ENCODE results near the gene INO80B.
A peak's percentile ranks its signal among the peaks of the same experiment; 100 is the strongest.
"Not testable (repeated sequence)": the region's sequence is repeated elsewhere in the genome, so short reads cannot be mapped to it uniquely, and the experiment has no call there.

The INO80B gene

DNA sequence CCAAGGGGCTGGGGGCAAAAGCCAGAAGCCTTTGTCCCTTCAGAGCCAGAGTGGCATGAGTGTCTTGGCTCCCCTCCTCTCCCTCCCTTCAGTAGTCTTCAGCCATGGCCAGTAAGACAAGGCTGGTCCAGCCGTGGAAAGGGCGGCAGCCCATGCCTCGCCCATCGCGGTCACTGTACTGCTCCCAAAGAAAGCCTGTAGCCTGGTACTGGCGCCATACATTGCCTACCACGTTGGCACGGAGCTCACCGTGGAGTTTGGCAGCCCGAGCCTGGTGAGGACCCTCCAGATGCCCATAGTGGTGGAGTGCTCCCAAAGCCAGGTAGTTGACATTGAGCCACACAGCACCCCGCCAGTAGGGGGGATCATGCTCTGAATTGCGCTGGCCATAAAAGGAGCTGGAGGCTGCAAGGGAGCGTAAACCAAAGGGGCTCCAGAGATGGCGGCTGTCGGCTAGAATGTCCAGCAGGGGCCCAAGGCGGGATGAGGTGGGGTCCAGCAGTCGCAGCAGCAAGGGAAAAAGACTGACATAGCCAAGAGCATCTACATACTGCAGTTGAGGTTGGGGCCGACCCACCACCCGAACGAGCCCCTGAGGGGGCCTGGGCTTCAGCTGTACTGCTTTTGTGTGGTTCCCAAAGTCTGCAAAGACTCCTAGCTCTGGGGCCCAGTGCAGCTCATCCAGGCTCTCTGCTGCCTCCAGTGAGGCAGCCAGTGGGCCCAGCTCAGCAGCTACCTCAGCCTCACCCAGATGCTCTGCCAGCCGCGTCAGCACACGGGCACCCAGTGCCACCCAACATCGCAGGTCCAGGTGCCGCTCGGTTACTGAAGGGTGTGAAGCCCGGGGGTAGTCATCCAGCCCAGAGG, 6.5 kb downstream of the INO80B start:
- in situ Hi-C loops (cut with MboI; ENCODE audit: low sequenced_read_pairs, unreplicated experiment), result no loop called here
- TF ChIP-seq, protein P1, sequence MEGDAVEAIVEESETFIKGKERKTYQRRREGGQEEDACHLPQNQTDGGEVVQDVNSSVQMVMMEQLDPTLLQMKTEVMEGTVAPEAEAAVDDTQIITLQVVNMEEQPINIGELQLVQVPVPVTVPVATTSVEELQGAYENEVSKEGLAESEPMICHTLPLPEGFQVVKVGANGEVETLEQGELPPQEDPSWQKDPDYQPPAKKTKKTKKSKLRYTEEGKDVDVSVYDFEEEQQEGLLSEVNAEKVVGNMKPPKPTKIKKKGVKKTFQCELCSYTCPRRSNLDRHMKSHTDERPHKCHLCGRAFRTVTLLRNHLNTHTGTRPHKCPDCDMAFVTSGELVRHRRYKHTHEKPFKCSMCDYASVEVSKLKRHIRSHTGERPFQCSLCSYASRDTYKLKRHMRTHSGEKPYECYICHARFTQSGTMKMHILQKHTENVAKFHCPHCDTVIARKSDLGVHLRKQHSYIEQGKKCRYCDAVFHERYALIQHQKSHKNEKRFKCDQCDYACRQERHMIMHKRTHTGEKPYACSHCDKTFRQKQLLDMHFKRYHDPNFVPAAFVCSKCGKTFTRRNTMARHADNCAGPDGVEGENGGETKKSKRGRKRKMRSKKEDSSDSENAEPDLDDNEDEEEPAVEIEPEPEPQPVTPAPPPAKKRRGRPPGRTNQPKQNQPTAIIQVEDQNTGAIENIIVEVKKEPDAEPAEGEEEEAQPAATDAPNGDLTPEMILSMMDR (IDR thresholded peaks at IDR 0.05; ENCODE audit: borderline replicate concordance, control extremely low read depth, extremely low read depth, insufficient read depth, missing control alignments), result peak; percentile 14
- DNase-seq (ENCODE audit: low spot score), result no peak

DNA sequence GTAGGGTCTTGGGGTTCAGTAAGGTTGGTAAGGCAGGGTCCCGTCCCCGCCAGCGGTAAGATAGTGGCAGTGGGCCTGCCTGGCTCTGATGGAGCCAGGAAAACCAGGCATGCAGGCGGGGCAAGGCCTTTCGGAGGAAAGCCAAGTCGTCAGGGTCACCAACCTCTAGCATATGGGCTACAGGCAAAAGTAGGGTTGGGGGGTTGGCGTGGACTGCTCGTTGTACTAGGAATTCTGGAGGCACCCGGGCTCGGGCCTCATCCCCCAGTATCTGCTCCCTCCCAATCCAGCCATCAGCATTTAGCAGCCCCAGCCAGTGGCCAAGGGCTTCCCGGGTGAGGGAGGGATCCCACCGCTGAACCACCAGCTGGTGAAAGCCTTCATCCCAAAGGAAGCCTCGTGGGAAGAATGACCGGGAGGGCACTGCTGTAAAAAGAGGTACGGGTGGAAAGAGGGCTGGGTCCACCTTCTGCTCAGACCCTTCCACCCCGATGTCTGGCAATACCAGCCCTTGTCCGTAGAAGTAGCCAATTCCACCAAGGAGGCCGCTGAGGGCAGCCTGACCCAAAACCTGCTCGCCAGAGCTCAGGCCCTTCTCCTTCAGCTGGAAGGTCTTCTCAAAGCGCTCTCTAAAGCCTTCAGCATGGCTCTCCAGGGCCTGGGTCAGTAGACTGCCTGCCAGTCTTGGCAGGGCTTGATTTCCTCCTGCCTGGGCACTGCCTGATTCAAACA, 7.3 kb downstream of the INO80B start:
- in situ Hi-C loops (cut with MboI; ENCODE audit: low sequenced_read_pairs, unreplicated experiment), result no loop called here

DNA sequence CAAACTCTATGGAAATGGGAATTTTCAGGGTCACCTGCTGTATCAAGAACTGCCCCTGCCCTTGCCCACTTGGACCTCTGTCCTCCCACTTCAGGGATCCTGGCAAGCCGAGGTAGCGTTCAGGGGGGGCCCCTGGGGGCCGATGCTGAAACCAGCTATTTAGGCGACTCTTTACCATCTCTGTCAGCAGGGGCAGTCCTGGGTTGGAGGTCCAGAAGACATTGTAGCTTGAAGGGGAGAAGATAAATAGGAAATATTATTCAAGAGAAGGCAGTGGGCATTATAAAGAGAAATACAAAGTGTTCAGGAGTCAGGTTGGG, 7.9 kb downstream of the INO80B start:
- in situ Hi-C loops (cut with MboI; ENCODE audit: low sequenced_read_pairs, unreplicated experiment), result no loop called here
- TF ChIP-seq, protein P1 (IDR thresholded peaks at IDR 0.05; ENCODE audit: borderline replicate concordance, control extremely low read depth, extremely low read depth, insufficient read depth, missing control alignments), result no peak
- DNase-seq (ENCODE audit: low spot score), result no peak

More for the DNA sequence above, 7.3 kb downstream of the INO80B start:
- TF ChIP-seq, protein P1 (IDR thresholded peaks at IDR 0.05; ENCODE audit: borderline replicate concordance, control extremely low read depth, extremely low read depth, insufficient read depth, missing control alignments), result no peak
- no peak for DNase-seq (ENCODE audit: low spot score)

DNA sequence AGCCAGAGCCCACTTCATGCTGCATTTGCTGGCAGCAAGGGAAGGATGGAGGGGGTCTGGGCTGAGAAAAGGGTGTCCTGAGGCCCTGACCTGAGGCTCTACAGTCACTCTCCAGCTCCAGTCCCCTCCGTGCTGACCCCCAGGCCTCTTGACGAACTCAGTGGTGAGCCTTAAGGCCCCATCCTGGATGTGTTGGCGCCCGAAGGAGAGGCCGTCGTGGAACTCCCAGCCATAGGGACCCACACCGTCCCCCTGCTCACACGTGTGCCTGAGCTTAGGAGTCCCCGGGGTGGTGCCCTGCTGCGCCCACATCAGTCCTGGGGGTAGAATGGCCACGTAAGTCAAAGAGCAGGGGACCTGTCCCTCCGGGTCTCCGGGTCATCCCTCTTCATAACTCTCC, 9.5 kb downstream of the INO80B start:
- TF ChIP-seq, protein P1 (IDR thresholded peaks at IDR 0.05; ENCODE audit: borderline replicate concordance, control extremely low read depth, extremely low read depth, insufficient read depth, missing control alignments), result no peak
- no peak for DNase-seq (ENCODE audit: low spot score)
- in situ Hi-C loops (cut with MboI; ENCODE audit: low sequenced_read_pairs, unreplicated experiment), result no loop called here

DNA sequence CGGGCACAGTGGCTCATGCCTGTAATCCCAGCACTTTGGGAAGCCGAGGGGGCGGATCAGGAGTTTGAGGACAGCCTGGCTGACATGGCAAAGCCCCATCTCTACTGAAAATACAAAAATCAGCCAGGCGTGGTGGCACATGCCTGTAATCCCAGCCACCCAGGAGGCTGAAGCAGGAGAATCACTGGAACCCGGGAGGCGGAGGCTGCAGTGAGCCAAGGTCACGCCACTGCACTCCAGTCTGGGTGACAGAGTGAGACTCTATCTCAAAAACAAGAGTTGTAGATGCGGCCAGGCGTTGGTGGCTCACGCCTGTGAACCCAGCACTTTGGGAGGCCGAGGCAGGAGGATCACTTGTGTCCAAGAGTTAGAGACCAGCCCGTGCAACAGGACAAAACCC, 15.9 kb downstream of the INO80B start:
- in situ Hi-C loops (cut with MboI; ENCODE audit: low sequenced_read_pairs, unreplicated experiment); DNase-seq (ENCODE audit: low spot score): not testable (repeated sequence)

DNA sequence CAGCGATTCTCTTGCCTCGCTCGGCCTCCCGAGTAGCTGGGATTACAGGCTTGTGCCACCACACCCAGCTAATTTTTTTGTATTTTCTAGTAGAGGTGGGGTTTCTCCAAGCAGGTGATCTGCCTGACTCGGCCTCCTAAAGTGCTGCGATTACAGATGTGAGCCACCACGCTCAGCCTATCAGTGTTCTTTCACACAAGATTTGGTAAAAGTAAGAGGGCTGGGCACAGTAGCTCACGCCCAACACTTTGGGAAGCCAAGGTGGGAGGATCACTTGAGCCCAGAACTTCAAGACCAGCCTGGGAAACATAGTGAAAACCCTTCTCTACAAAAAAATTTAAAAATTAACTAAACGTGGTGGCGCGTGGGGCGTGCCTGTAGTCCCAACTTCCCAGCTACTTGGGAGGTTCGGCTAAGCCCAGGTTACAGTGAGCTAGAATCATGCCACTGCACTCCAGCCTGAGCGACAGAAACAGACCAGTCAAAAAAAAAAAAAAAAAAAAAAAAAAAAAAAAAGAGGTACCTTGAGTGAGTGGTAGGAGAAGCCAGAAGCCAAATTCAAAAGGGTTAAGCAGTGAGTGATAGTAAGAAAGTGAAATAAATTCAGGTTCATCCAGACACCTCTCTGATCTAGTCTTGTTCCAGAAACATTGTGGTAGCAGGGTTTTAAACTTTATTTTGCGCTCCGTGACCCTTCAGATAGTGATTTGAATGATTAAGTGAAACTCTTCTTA, 16.6 kb downstream of the INO80B start:
- DNase-seq (ENCODE audit: low spot score), result no peak
- in situ Hi-C loops (cut with MboI; ENCODE audit: low sequenced_read_pairs, unreplicated experiment), result no loop called here
- TF ChIP-seq, protein P1 (IDR thresholded peaks at IDR 0.05; ENCODE audit: borderline replicate concordance, control extremely low read depth, extremely low read depth, insufficient read depth, missing control alignments), result no peak
